Progenitor cell of endocrine pancreas (in vitro differentiated cells): ENCODE results near the gene OR2V2. TPM values are rescaled to one million over a fixed set of nuclear protein-coding genes. Genes with fewer than 3 reads are reported as not detected.
A peak's percentile ranks its signal among the peaks of the same experiment; 100 is the strongest.
"Not testable (repeated sequence)": the region's sequence is repeated elsewhere in the genome, so short reads cannot be mapped to it uniquely, and the experiment has no call there.

Experiments used
- DNase-seq: peaks from one replicate; pipeline ENCODE4 v3.0.0; 2021; ENCODE audit warnings: low spot score; ENCODE audit not compliant: unreplicated experiment
- H3K27ac Mint-ChIP-seq: 2 replicates; pipeline ENCODE4 v1.8.0; 2021; ENCODE audit warnings: mild to moderate bottlenecking, moderate library complexity, mixed read lengths
- H3K27me3 Mint-ChIP-seq: 2 replicates; pipeline ENCODE4 v1.8.0; 2021; ENCODE audit warnings: mixed read lengths
- H3K36me3 Mint-ChIP-seq: 2 replicates; pipeline ENCODE4 v1.8.0; 2022; ENCODE audit warnings: mixed read lengths; ENCODE audit not compliant: insufficient read depth
- H3K4me1 Mint-ChIP-seq: 2 replicates; pipeline ENCODE4 v1.8.0; 2021; ENCODE audit warnings: low read depth, mixed read lengths
- H3K4me3 Mint-ChIP-seq: 2 replicates; pipeline ENCODE4 v1.8.0; 2021; ENCODE audit warnings: low read depth, mild to moderate bottlenecking, moderate library complexity, mixed read lengths
- H3K9me3 Mint-ChIP-seq: 2 replicates; pipeline ENCODE4 v1.8.0; 2021; ENCODE audit warnings: low read depth, mixed read lengths
- CTCF ChIP-seq: fragments of 200-600 bp; sonication (generic); IDR thresholded peaks from one replicate; pipeline ENCODE4 v1.5.0; 2021; ENCODE audit warnings: antibody characterized with exemption, mild to moderate bottlenecking; ENCODE audit not compliant: unreplicated experiment
- long read RNA-seq: library from polyadenylated mRNA; unstranded; transcript quantifications from one replicate; pipeline ENCODE4 v2.0.0, GENCODE V29; 2020
- total RNA-seq: library from RNA; stranded (reverse); gene quantifications from 2 replicates; pipeline ENCODE4 v1.2.1, GENCODE V29; 2021

OR2V2 gene
- not detected in 2 replicates for total RNA-seq
- long read RNA-seq, result 0 reads

- H3K27ac Mint-ChIP-seq, H3K36me3 Mint-ChIP-seq, DNase-seq, H3K4me3 Mint-ChIP-seq, H3K4me1 Mint-ChIP-seq, H3K9me3 Mint-ChIP-seq: not testable (repeated sequence)
- H3K27me3 Mint-ChIP-seq, result peaks cover 62% of the 10 kb centered on the region
Observed at GRCh38 chr5:181146927-181147636, at the start of gene OR2V2. Gene OR2V2, plus strand, starts transcription at chr5:181147586. Its CDS starts 7,357 bp downstream, at chr5:181154943.

- DNase-seq, H3K4me3 Mint-ChIP-seq, H3K36me3 Mint-ChIP-seq, H3K27ac Mint-ChIP-seq, H3K4me1 Mint-ChIP-seq, H3K9me3 Mint-ChIP-seq: not testable (repeated sequence)
- peaks cover 29% of the 10 kb centered on the region for H3K27me3 Mint-ChIP-seq
Observed at GRCh38 chr5:181097759-181098491, 49.5 kb upstream of the OR2V2 start.

- DNase-seq, result no peak
- H3K36me3 Mint-ChIP-seq, result no peaks in the 10 kb centered on the region
- no peak overlapping the region for H3K4me3 Mint-ChIP-seq
- no peak for TF ChIP-seq CTCF
- H3K9me3 Mint-ChIP-seq, result no peaks in the 10 kb centered on the region
- H3K27ac Mint-ChIP-seq, result no peak overlapping the region
- H3K4me1 Mint-ChIP-seq, result no peaks in the 10 kb centered on the region
- H3K27me3 Mint-ChIP-seq, result peaks cover 30% of the 10 kb centered on the region
Observed at GRCh38 chr5:181098762-181099601, 48.4 kb upstream of the OR2V2 start.

GRCh38 chr5:181099602-181100086, 47.7 kb upstream of the OR2V2 start:
- no peak for DNase-seq
- H3K4me1 Mint-ChIP-seq, result no peaks in the 10 kb centered on the region
- no peak overlapping the region for H3K4me3 Mint-ChIP-seq
- H3K27ac Mint-ChIP-seq, result no peak overlapping the region
- H3K27me3 Mint-ChIP-seq, result peaks cover 33% of the 10 kb centered on the region
- H3K36me3 Mint-ChIP-seq, result no peaks in the 10 kb centered on the region
- no peak for TF ChIP-seq CTCF
- H3K9me3 Mint-ChIP-seq, result no peaks in the 10 kb centered on the region

- Mint-ChIP-seq H3K9me3 (no peaks in the 10 kb centered on the region), H3K4me1 (no peaks in the 10 kb centered on the region), H3K27ac (no peak overlapping the region), H3K4me3 (peak overlapping the region; percentile 40), H3K36me3 (no peaks in the 10 kb centered on the region), H3K27me3 (peaks cover 36% of the 10 kb centered on the region)
- no peak for TF ChIP-seq CTCF
- DNase-seq, result no peak
Observed at GRCh38 chr5:181100121-181100875, 47.1 kb upstream of the OR2V2 start.

GRCh38 chr5:181101030-181101641, 46.2 kb upstream of the OR2V2 start:
- H3K4me3 Mint-ChIP-seq, H3K27ac Mint-ChIP-seq, H3K36me3 Mint-ChIP-seq, DNase-seq, H3K9me3 Mint-ChIP-seq, H3K4me1 Mint-ChIP-seq: not testable (repeated sequence)
- H3K27me3 Mint-ChIP-seq, result peaks cover 44% of the 10 kb centered on the region

GRCh38 chr5:181101930-181102674, 45.3 kb upstream of the OR2V2 start:
- H3K4me1 Mint-ChIP-seq, H3K4me3 Mint-ChIP-seq, H3K36me3 Mint-ChIP-seq, H3K9me3 Mint-ChIP-seq, DNase-seq, H3K27ac Mint-ChIP-seq: not testable (repeated sequence)
- peaks cover 51% of the 10 kb centered on the region for H3K27me3 Mint-ChIP-seq

GRCh38 chr5:181104259-181104568, 43.2 kb upstream of the OR2V2 start:
- H3K4me3 Mint-ChIP-seq, result peak overlapping the region; percentile 2
- DNase-seq, H3K4me1 Mint-ChIP-seq, H3K27ac Mint-ChIP-seq, H3K9me3 Mint-ChIP-seq, H3K36me3 Mint-ChIP-seq: not testable (repeated sequence)
- H3K27me3 Mint-ChIP-seq, result peaks cover 66% of the 10 kb centered on the region
